Fibroblast of upper back skin (primary cell): ENCODE data around the gene KCTD21.
"Not testable (repeated sequence)": the region's sequence is repeated elsewhere in the genome, so short reads cannot be mapped to it uniquely, and the experiment has no call there.

Experiments
- DNase-seq: peaks from one replicate; pipeline ENCODE4 v3.0.0-alpha.2; 2013

Gene KCTD21, protein sequence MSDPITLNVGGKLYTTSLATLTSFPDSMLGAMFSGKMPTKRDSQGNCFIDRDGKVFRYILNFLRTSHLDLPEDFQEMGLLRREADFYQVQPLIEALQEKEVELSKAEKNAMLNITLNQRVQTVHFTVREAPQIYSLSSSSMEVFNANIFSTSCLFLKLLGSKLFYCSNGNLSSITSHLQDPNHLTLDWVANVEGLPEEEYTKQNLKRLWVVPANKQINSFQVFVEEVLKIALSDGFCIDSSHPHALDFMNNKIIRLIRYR

DNA sequence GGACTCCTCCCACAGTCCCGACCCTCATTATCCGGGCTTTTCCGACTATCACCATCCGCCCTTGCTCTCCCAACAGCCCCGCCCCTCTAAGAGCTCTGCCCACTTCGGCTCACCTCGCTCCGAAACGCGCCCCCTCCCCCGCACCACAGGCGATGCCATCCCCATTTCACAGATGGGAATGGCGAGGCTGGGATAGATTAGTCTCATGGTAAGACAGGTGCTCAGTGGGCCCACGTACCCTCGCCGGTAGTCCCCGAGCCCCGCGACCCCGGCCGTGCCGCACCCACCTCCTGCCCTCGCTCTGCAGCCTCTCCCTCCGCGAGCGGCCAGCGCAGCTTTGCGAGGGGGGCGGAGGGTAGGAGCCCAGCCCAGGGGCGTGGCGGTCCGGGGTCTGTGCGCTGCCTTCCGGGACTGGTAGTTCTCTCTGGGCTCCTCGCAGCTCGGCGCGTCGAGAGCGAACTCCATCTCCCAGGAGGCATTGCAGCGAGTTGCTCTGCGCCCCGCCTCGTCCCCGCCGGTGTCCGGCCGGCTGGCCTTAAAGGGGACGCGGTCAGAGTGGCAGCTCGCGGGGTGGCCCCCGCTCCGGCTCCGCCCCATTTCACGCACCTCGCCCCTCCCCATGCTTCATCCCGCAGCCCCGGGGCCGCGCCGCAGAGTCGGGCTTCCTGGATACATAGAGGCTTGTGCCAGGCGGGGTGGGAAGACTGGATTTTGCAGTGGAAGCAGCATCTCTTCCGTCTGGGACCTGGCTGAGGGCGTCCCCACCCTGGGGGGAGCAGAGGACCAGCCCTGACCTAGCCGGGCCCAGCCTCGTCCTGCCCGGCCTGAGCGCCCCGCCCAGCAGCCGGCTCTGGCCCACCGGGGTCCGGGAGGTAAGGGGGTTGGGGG, at the start of gene KCTD21, which contains the start of gene USP35:
Gene KCTD21 (minus strand): TSS at position 341 of the 888 bp plus-strand sequence. CDS start 14,072 bp downstream, outside the sequence.
Gene USP35 (plus strand): TSS at position 634 of the 888 bp plus-strand sequence. CDS start 7,327 bp downstream, outside the sequence.
- DNase-seq, result peak; percentile 96

DNA sequence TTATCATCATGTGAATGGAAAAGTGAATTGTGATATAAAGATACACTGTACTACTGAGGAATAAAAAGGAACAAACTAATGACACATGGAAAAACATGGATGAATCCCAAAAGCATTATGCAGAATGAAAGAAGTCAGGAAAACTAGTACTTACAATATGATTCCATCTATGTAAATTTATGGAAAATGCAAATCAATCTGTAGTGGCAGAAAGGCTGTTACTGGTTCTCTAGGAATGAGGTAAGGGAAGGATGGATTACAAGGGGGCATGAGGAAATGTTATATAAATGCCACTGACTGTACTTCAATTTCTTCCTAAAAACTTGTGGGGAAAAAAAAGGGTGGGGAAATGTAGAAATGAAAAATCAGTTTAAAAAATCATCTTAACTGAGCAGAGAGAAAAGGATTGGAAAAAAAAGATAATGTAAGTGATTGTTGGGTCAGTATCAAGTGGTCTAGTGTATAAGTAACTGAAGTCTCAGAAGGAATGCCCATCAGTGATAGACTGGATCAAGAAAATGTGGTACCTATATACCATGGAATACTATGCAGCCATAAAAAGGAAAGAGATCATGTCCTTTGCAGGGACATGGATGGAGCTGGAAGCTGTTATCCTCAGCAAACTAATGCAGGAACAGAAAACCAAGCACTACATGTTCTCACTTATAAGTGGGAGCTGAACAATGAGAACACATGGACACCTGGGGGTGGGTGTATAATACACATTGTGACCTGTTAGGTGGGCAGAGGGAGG, 49.0 kb upstream of the KCTD21 start:
- DNase-seq, result no peak

DNA sequence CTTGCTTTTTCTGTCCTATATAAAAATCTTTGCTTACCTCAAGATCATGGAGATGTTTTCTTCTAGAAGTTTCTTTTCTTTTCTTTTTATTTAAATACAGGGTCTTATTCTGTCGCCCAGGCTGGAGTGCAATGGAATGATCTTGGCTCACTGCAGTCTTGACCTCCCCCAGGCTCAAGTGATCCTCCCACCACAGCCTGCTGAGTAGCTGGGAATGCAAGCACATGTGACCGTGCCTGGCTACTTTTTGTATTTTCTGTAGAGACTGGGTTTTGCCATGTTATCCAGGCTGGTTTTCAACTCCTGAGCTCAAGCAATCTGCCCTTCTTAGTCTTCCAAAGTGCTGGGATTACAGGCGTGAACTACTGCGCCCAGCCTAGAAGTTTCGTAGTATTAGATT, 45.6 kb upstream of the KCTD21 start:
- no peak for DNase-seq

DNA sequence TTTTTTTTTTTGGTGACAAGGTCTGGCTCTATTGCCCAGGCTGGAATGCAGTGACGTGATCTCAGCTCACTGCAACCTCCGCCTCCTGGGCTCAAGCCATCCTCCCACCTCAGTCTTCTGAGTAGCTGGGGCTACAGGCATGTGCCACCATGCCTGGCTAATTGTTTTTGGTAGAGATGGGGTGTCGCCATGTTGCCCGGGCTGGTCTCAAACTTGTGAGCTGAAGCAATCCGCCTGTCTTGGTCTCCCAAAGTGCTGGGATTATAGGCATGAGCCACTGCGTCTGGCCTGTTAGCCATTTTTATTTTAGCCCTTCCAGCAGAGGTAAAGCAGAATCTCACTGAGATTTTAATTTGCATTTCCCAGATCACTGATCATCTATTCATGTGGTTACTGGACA, 44.6 kb upstream of the KCTD21 start:
- DNase-seq, result not testable (repeated sequence)

DNA sequence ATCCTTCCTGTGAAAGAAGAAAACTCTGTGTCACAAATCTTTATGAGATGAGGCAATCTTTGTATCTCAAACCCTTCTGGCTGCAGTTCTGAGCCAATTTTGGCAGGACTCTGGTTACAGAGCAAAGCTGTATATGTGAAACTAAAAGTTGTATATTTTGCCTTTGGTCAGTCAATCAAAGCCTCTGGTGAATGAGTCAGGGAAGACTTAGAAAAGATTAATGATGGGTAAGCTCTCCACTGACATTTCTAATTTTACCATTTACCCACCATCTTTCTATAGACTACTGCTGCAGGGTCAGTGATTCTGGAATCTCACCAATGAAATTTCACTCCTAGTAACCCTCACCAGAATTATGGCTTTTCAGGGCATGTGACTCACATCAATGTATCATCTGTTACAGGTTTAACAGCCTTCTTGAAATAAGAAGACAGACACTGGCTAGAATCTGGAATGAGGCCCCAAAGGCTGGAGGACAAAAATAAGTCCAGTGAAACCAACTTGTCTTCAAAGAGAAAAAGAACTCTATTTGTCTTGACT, 43.6 kb upstream of the KCTD21 start:
- DNase-seq, result peak; percentile 96

DNA sequence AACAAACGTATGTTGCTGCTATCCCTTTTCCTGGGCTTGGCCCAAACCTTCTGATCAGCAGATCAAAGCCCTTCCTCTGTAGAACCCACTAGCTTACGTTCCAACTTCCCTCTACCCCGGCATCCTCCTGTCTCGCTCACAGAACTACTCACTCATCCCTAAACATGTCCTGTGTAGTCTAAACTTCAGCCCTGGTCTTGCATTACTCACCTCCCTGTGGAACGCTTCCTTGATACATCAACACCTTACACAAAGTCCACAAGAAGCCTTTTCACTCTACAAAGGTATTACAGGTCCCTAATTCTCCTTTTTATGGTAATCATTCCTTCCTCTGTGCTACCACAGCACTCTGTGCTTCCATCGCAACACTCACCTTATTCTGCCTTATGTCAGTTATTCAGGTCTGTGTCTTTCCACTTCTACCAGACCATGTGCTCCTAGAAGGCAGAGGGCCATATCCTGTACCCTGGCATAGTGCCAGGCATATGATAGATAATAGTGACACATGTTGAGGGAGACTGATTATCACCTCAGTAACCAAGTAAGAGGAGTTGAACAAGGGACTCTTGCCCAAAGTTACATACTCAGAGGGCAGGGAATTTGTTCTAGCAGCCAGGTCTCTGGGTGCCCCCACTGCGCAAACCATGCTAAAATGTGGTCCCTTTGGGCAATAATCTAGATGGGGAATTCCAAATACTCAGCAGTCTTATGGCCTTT, 41.9 kb upstream of the KCTD21 start:
- no peak for DNase-seq

DNA sequence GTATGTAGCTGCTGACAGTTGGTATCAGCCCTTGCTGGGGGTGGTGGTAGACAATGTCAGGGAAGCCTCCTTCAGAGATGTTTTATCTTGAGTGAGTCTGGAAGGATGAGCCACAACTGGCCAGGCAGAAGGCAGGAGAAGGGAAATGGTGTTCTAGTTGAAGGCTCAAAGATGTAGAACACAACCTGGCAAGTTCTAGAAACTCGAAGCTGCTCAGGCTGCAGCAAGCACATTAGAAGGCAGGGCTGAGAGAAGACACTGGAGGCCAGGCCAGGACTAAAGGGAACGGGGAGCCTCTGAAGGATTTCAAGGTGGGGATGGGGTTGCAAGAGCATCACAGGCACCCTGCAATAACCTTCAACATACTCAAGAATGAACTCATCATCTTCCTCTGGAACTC, 40.7 kb upstream of the KCTD21 start:
- no peak for DNase-seq

DNA sequence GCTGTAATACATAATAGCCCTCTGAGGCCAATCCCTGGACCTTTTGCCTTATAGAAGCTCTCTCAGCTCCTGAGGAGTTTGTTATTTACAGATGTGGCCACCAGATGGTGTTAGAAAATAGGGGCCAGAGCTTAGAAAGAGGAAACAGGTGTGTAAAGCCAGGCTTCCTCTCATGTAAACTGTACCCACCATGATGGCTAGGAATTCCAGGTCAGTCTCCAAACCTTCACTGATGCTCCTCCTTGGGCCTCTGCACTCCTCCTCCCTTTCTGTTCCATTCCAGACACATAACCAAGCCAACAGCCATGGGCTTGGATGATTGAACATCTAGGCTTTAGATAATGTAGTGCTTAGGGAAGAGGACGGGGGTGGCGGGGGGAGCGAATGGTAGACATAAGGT, 40.0 kb upstream of the KCTD21 start:
- peak; percentile 60 for DNase-seq

DNA sequence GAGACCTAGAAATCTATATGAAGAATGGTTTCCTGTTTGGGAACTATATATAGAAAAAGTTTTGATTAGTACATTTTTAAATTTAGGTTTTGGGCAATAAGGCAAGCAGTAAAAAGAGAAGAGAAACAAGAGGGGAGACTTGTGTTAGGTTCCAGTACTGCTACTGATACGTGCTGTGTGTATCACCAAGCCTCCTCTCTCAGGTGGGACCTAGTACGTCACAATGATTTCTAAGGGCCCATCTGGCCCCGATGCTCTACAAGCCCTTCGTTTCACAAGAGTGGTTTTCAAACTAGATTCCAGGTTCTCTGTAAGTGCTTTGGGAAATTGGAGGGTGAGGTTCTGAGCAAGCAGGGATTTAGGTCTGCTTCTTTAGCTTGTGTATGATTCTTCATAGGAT, 39.5 kb upstream of the KCTD21 start:
- no peak for DNase-seq

DNA sequence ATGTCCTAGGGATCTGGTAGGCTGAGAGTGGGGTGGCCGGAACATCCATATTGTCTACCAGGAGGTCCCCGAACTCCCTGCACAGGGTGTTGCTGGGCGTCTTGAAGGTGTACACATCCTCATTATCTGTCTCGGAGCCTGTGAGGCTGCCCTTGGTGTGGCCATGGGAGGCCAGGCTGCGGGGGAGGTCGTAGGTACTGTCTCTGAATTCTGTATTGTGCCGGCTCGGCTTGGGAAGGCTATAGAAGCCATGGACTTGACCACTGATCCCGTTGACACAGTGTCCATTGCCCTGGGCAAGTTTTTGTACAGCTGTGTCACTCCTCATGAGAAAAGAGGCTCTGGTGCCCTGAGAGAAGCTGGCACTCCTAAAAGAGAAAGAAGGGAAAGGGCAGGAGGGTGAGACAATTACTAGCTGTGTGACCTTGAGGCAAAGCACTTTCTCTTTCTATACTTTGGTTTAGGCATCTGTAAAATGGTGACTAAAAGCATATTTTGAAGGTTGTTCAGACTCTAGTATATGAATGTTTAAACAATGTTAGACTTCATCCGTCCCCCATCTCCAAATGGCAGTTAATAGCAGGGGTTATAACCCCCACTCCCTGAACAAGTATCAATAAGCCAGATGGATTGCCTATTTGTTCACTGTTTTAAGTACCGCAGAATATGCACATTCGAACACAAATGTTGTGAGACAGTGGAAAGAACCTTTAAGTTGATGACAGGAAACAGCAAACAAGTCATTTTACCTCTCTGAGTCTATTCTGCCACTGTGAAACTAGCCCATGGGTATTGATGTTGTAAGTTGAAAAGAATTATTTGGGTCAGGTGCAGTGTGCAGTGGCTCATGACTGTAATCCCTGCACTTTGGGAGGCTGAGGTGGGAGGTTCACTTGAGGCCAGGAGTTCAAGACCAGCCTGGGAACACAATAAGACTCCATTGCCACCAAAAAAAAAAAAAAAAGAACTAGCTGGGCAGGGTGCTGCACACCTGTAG, 38.6 kb upstream of the KCTD21 start:
- no peak for DNase-seq

DNA sequence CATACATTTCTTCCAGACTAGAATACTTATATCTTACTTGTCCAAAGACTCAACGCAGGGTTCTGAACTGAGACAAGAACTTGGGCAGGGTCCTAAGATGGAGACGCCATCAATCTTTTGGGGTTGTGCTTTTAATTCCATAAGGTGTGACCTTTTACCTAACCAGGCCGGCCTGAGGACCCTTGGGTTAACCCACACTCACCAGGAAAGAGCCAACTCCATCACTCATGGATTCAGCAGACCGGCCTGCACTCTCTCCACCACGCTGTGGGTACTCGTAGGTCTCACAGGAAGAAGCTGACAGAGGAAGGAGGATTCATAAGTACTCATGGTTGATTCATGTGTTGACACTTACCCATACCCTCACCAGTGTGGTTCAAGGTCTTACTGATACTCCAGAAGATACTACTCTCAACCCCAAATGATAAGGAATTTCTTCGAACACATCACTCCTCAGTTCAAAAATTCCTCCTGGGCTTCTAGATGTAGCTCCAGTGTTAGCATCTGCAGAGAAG, 36.5 kb upstream of the KCTD21 start:
- DNase-seq, result no peak

DNA sequence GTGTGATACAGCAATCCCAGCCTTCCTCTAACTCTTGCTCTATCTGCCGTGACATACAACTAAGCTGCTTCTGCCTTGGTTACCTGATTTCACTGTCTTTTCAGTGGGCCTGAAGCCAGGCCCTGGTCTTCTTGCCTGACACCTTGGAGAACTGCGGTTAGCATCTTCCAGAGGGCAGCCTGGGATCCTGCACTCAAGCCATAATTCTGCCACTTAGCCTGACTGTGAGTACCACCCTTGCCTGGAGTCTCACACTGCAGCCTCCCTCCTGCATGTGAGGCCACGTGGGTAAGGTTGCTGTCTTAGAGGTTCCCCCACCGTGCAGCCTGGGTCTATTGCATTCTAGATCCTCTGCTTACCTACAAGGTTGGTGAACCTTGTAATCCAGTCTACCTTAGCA, 36.1 kb upstream of the KCTD21 start:
- no peak for DNase-seq

DNA sequence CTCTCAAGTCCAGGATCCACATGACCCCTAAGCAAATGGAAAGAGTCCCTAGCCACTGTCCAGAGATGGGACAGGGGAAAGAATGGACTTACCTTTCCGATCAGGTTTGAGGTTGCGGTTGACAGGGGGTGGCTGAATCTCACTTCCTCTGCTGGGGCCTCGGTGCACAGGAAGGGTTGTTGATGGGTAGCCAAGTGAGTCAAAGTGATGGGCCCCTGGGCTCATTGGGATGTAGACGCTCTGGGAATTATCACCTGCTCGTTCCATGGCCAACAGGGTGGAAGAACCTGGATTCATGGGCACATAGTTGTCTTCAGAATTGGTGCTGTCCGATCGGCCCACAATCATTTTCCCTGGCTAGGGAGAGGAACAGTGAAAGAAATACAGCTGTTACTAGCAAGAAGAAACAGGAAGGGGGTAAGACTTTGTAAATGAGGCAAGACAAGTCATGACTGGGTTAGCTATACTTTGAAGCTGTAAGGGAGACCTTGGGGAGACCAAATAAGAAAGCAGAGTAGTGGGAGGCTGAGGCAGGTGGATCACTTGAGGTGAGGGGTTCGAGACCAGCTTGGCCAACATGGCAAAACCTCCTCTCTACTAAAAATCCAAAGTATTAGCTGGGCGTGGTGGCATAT, 35.0 kb upstream of the KCTD21 start:
- DNase-seq, result no peak

DNA sequence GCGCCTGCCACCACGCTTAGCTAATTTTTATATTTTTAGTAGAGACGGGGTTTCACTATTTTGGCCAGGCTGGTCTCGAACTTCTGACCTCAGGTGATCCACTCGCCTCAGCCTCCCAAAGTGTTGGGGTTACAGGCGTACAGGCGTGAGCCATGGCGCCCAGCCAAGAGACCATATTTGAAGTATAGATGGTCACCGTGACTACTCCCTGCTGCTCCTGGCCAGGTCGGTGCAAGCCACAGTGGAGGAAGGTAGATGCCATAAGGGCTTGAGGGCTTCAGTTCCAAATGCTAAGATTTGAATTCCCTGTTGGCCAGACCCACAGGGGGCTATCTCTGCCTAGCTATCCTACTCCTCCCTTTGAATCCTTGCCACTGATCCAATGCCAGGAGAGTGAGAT, 34.3 kb upstream of the KCTD21 start:
- DNase-seq, result not testable (repeated sequence)

DNA sequence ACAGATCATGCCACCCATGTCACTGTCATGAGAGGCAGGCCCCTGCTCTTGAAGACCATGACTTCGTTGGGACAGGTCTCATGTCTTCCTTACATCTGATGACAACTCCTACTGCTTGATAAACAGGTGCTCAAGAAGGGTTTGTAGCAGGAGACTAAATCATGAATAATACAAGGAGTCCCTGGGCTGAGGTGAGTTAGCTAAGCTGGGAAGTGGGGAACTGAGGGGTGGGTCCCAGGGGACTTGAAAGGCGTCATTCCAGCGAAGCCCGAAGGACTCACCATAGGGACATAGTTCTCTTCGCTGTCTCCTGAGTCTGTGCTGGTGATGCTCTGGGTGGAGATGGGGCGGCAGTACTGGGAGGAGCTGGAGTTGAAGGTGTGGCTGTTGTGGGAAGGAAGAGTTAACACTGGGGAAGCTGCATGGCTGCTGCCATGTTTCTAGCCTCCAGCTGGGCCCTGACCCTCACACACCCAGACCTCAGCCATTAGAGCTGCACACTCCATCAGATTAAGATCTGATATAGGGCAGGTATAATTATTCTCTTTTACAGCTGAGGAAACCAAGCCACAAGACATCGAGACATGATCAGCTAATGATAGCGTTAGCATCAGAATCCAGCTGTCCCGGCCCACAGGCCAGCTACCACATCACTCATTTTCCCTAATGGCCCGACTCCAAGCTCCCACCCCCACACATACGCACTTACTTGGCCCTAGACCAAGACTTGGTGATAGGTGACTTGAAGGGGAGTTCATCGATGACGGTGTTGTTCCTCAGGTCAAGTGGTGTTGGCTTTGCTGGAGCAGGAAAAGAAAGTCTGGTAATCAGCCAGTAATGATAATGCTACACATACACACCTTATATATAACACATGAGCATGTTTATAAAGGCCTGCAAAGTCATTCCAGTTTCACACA, 33.2 kb upstream of the KCTD21 start:
- DNase-seq, result no peak

DNA sequence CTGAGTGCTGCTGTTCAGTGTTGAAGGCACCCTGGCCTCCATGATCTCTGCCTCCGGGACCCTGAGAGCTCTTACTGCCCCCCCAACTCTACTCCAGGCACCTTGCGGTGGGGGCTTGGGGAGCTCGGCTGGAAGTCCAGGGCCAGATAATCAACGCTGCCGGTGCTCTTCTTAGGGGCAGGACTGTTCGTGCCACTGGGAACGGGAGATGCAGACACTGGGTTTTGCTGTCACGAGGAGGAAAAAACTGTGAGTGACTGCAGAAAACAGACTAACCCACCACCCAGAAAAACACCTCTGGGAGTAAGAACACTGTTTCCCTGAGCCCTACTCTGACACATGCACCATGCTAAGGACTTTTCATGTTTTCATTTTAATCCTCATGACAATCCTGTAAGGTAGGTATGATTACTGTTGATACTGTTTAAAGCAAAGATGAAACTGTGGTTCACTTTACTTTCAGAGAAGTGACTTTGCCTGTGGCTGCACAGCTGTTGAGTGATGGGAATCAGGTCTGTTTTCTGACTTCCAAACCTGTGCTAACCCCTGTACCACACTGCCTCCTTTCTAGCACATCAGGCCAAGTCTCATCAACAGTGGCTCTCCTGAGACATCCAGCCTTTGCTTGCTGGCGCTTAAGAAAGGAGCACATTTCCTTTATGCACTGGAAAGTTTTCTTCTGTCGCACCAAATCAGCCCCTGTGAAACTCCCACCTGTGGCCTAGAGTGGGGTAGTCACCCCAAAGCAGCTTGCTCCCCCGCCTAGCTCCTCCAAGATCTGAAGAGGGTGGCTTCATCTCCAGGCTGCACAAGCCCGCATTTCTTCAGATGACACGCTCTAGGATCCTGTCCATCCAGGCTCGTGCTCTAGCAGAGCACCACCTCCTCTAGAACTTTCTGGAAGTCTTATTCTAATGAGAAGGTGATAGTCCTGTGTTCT, 32.1 kb upstream of the KCTD21 start:
- DNase-seq, result no peak

DNA sequence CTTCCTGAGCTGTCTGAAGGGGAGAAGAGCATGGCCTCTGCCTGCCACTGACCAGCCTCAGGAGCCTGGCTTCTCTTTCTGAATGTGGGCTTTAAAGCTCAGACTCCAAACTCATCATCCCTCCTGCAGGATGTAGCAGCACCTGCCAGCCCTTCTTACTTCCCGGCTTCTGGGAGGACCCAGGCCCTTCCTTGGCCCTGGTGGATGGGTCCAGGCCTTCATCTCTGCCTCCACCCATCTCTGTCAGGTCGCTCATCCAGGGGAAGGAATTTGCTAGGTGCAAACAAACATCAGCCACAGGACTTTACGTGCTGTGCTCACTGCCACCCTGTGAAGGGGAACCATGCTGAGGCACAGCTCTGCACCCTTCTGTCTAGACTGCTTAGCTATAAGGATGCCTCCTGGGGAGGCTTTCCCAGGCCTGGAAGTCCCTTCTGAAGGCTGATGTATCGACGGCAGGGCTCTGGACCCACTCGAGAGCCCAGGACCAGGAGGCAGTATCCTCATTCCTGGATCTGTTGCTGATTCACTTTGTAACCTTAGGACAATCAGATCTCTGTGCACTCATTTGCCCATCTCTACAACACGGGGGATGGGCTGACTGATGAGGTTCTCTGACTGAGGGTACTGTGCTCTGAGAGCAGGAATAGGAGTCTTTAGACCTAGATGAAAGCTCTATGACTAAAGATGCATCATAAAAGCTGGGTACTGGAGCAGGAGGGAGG, 31.2 kb upstream of the KCTD21 start:
- no peak for DNase-seq
